ENCODE data around the gene P3H3. TPM values are rescaled to one million over a fixed set of nuclear protein-coding genes. Genes with fewer than 3 reads are reported as not detected.

Gene P3H3
- total and polyA plus RNA-seq, 10 donors: 4.2 to 11.7 (median 6.2) TPM

- no peaks in the 10 kb centered on the region for H3K9me3 ChIP-seq
- H3K36me3 ChIP-seq: peaks cover 0 to 30% (median 0%) of the 10 kb centered on the region in 6 donors
- no peak overlapping the region for H3K27ac ChIP-seq
- no peak for TF ChIP-seq POLR2A (IDR thresholded peaks at IDR 0.05)
- TF ChIP-seq, protein P1, sequence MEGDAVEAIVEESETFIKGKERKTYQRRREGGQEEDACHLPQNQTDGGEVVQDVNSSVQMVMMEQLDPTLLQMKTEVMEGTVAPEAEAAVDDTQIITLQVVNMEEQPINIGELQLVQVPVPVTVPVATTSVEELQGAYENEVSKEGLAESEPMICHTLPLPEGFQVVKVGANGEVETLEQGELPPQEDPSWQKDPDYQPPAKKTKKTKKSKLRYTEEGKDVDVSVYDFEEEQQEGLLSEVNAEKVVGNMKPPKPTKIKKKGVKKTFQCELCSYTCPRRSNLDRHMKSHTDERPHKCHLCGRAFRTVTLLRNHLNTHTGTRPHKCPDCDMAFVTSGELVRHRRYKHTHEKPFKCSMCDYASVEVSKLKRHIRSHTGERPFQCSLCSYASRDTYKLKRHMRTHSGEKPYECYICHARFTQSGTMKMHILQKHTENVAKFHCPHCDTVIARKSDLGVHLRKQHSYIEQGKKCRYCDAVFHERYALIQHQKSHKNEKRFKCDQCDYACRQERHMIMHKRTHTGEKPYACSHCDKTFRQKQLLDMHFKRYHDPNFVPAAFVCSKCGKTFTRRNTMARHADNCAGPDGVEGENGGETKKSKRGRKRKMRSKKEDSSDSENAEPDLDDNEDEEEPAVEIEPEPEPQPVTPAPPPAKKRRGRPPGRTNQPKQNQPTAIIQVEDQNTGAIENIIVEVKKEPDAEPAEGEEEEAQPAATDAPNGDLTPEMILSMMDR (IDR thresholded peaks at IDR 0.05 in 8 of 11, conservative IDR thresholded peaks at IDR 0.05 in 3 of 11): no peak
- TF ChIP-seq POLR2AphosphoS5 (IDR thresholded peaks at IDR 0.05): no peak
- intact Hi-C loops (cut with DNase I; ENCODE audit: low total_unique reads): no loop called here
- H3K4me3 ChIP-seq: no peak overlapping the region
- peaks cover 0 to 7% (median 0%) of the 10 kb centered on the region in 7 donors for H3K27me3 ChIP-seq (replicated peaks in 1 of 7)
- peaks cover 0 to 16% (median 6%) of the 10 kb centered on the region in 6 donors for H3K4me1 ChIP-seq
- 90 to 100% (median 94%) methylated on average over 4 of the region's 4 CpGs for WGBS, 5 donors
- DNase-seq: no peak
Measured at GRCh38 chr12:6842075-6842474, 13.9 kb downstream of the P3H3 start.

DNA sequence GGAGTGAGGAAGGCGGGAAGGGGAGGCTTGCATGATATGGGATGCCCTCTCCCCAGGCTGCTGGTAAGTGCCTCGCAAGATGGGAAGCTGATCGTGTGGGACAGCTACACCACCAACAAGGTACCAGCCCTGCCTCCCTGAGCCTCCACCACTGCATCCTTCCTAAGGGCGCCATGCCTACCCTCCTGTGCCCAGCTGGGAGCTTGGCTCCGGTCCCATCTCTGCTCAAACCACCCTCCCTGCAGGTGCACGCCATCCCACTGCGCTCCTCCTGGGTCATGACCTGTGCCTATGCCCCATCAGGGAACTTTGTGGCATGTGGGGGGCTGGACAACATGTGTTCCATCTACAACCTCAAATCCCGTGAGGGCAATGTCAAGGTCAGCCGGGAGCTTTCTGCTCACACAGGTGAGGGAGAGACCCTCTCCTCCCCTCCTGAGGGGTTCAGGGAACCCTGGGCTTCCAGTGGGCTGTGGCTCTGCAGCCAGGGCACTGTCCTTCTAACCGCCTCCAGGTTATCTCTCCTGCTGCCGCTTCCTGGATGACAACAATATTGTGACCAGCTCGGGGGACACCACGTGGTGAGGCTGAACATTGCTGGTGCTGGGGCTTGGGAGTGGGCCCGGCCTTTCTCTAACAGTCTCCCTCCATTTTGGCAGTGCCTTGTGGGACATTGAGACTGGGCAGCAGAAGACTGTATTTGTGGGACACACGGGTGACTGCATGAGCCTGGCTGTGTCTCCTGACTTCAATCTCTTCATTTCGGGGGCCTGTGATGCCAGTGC is 15.1 kb downstream of the P3H3 start:
- Histone ChIP-seq H3K4me1 (peaks cover 0 to 16% (median 6%) of the 10 kb centered on the region in 6 donors), H3K36me3 (peaks cover 0 to 29% (median 0%) of the 10 kb centered on the region in 6 donors), H3K9me3 (no peaks in the 10 kb centered on the region), H3K4me3 (no peak overlapping the region), H3K27ac (no peak overlapping the region), H3K27me3 (replicated peaks in 1 of 7) (peaks cover 0 to 7% (median 0%) of the 10 kb centered on the region in 7 donors)
- 69 to 85% (median 80%) methylated on average over 16 of the region's 16 CpGs for WGBS, 5 donors
- intact Hi-C loops (cut with DNase I; ENCODE audit: low total_unique reads): no loop called here
- DNase-seq: no peak
- no peak for TF ChIP-seq POLR2A (IDR thresholded peaks at IDR 0.05)
- TF ChIP-seq, protein P1 (IDR thresholded peaks at IDR 0.05 in 8 of 11, conservative IDR thresholded peaks at IDR 0.05 in 3 of 11): no peak
- no peak for TF ChIP-seq POLR2AphosphoS5 (IDR thresholded peaks at IDR 0.05)

DNA sequence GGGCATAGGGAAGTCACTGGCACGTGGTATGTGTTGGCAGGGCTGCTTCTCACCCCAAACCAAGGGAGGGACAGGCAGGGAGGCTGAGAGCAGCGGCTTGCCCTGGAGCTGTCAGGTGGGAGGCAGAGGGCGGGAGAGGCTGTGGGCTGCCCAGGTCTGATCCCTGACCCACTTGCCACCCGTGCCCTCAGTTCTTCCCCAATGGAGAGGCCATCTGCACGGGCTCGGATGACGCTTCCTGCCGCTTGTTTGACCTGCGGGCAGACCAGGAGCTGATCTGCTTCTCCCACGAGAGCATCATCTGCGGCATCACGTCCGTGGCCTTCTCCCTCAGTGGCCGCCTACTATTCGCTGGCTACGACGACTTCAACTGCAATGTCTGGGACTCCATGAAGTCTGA is 17.2 kb downstream of the P3H3 start:
- Histone ChIP-seq H3K4me1 (peaks cover 0 to 11% (median 1%) of the 10 kb centered on the region in 6 donors), H3K27me3 (replicated peaks in 1 of 7) (peaks cover 0 to 7% (median 0%) of the 10 kb centered on the region in 7 donors), H3K4me3 (no peak overlapping the region), H3K9me3 (no peaks in the 10 kb centered on the region), H3K36me3 (peaks cover 0 to 42% (median 0%) of the 10 kb centered on the region in 6 donors), H3K27ac (no peak overlapping the region)
- peak; percentile 71 for DNase-seq
- 88 to 95% (median 91%) methylated on average over 15 to 17 of the region's 17 CpGs for WGBS, 5 donors
- TF ChIP-seq POLR2A (IDR thresholded peaks at IDR 0.05): no peak
- TF ChIP-seq, protein P1 (IDR thresholded peaks at IDR 0.05 in 8 of 11, conservative IDR thresholded peaks at IDR 0.05 in 3 of 11): no peak
- TF ChIP-seq POLR2AphosphoS5 (IDR thresholded peaks at IDR 0.05): no peak
- intact Hi-C loops (cut with DNase I; ENCODE audit: low total_unique reads): no loop called here

DNA sequence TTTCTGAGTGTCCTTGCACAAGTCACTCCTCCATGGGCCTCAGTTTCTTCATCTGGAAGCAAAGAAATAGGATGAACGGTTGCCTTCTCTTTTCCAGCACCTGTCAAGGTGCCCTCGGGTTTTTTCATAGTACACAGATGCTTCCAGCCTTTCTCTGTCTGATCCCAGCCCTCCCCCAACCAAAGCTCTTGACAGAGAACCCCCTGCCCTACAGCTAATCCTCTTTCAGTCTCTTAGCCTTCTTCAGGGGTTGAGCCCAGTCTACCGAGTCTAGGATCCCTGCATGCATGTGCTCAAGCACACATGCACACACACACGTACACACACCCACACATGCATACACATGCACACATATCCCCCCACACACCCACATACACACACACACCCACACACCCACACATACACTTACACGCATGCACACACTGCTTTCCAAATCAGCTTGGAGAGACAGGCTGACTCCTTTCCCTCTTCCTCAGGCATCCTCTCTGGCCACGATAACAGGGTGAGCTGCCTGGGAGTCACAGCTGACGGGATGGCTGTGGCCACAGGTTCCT is 18.2 kb downstream of the P3H3 start:
- H3K4me1 ChIP-seq: peaks cover 3 to 21% (median 10%) of the 10 kb centered on the region in 6 donors
- intact Hi-C loops (cut with DNase I; ENCODE audit: low total_unique reads): no loop called here
- peaks cover 0 to 7% (median 0%) of the 10 kb centered on the region in 7 donors for H3K27me3 ChIP-seq (replicated peaks in 1 of 7)
- WGBS, 5 donors: 77 to 90% (median 87%) methylated on average over 7 of the region's 7 CpGs
- TF ChIP-seq POLR2A (IDR thresholded peaks at IDR 0.05): no peak
- no peak for TF ChIP-seq POLR2AphosphoS5 (IDR thresholded peaks at IDR 0.05)
- TF ChIP-seq, protein P1 (IDR thresholded peaks at IDR 0.05 in 8 of 11, conservative IDR thresholded peaks at IDR 0.05 in 3 of 11): no peak
- H3K9me3 ChIP-seq: no peaks in the 10 kb centered on the region
- H3K27ac ChIP-seq: no peak overlapping the region
- H3K4me3 ChIP-seq: no peak overlapping the region
- DNase-seq: no peak
- H3K36me3 ChIP-seq: peaks cover 0 to 42% (median 0%) of the 10 kb centered on the region in 6 donors
